Kasumi-1 (cell line): ENCODE data around the gene CNPY1.

ENCODE experiments used
- DNase-seq, 2 experiments: peaks; one replicate each; lab custom pipeline; 2025; lab: John Stamatoyannopoulos, UW

CNPY1 gene

DNA sequence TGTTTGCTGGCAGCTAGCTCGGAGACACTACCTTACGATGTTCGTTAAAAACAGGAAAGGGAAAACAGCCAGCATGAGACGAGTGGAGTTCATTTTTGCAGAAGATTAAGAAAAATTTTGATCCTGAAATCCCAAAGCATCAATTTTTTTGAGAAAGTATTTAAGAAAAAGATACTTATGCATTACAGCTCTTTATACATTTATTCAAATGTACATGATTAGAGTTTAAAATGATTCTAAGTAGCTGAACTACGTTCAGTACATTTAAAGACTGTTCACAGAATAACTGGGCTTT is 34.7 kb downstream of the CNPY1 start:
- DNase-seq = no peak

DNA sequence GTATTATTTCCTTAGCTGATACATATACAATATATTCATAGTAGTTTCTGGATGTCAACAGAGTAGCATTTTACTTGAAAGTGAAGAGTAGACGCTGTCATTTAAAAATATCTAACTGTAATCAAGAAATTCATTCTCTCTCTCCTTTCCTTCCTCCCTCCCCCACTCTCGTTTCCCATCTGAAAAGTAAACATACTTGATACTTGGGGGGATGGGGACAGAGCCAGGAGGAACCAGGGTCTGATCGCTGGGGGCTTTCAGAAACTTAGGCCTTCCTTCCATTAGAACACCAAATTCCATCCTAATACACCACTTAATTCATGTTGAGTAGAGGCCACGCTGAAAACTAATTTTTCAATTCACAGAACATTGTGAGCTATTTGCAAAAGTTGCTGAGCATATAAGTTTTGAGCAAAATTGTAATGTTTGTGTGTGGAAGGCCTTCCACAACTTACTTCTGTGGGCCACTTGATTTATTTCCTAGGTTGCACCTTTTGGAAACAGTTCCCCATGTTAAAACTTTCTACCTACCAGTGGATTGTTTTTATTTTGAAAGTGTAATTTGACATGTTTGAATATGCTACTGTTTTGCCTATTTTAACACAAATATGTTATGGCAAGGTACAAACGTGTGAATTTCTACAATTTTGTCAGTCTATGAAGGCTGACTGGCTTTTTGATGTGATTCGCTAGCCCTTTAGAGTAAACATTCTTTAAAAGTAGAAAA is 35.2 kb downstream of the CNPY1 start:
- no peak for DNase-seq

DNA sequence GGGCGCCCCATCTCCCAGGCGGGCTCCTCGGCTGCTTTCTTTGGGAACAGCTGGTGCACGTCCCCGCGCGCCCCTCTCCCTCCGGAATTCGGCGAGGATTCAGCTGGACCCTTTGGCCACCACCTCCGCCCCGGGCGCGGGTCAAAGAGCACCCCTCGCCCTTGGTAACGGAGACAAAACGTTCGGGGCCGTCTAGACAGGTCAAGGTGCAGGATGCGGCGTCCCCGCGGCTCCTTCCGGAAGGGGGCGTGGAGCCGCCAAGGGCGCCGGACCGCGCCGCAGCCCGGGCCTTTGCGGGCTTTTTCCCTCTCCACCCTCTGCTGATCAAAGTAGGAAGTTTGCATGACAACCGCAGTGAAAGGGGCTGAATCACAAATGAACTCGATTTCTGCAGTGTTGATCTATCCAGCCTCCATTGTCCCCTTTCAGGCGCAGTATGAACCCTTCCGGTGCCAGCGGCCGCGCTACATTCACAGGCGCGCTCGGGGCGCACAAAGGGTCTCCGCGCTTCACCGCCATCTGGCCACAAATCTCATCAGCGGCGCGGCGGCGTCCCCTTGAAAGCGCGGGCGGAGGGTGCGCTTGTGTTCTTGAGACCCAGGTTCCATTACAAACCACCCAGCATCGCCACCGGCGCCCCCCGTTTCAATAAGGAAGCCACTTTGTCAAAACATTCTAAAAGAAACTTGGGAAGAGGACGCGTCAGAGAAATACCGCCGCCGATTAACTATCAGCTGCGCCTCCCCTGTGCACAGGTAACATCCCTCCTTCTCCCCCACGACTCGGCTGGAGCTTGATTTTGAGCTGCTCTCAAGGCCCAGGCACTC is 36.4 kb downstream of the CNPY1 start:
- no peak for DNase-seq

DNA sequence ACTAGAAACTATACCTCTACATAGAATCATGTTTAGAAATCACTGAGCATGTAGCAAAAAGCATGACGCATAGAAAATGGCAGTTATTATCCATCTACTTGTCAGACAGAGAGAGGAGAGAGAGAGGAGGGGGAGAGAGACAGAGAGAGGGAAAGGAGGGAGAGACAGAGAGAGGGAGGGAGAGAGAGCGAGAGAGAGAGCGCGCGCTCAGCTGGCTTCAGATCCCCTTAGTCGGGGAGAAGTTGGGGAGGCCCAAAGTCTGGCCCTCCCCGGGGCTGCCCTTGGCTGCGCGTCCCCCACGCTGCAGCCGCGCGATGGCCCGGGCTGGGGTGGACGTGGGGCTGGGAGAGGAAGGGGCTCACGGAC is 37.0 kb downstream of the CNPY1 start:
- DNase-seq = no peak

DNA sequence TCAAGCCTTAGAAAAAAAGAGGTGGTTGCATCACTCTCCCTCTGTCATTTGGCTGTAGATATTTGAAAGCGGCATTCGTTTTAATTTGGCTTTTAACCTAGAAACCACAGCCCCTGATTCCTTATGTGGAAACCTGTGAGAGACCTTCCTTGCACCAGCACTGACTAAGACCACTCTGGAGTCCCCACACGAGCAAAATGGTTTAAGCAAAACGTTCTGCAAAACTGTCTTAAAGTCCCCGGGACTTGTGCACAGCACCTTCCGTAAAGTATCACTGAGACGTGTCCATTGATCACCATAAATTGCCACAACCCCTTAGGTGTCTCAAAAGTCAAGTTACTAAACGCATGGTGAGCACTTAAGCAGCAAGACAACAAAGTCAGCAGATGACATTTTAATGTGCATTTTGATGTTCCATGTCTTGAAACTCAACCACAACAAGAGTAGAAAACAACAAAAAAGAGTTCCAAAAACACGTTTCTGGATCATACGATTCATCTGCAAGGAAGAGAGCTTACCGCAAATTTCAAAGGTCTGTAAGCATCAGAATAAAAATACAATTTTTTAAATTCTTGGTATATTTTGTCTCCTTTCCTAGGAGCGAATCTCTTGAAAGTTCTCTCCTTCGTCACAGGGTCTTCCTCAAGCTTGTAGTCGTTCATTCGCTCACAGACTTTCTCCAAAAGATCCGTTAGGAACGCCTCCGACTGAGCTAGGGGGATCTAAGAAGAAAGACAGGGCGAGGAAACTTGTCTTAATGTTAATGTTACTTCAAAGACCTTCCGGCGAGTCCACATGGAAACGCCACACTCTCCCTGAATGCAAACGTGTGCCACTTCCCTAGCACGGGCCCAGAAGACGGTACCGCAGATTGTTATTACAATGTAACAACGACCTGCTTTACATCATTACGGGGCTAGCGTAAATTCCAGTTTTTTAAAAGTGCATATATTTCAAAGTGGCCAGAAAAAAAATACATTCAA is 37.7 kb downstream of the CNPY1 start:
- no peak for DNase-seq

DNA sequence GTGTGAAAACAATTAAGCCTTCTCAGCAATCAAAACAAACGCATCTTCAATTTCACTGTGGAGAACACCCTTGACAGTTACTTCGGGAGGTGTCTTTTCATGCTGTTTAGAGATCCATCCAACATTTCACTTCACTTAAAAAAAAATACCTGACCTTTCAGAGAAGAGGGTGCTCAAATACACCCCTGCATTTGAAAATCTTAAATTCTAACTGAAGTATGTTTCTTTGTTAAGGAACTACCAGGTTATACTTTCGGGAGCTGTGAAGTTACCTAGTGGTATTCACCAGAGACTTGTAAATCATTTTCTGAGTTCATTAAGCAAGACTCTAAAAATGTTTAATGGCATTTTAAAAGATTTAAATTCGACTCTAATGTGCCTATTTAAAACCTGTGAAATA is 38.8 kb downstream of the CNPY1 start:
- DNase-seq = no peak

DNA sequence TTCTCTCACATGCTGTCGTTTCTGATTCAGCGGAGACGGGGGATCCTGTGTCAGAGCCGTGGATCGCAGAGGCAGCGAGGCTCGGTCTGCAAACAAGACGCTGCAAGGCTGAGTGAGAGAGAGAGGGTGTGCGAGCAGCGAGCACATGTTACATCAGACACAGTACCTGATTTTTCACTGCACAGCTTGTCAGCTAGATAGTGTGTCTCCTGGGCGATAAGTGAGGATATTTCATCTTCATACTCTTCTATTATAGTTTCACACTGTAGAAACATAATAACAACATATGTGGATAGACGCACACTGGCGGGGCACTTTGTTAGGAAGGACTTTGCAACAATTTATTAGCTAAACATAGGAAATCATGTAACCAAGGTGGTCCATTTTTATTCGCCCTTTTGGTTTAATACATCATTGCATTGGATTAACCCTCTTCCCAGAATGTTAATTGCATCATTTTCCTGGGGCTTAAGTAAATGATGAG is 39.5 kb downstream of the CNPY1 start:
- DNase-seq = no peak

DNA sequence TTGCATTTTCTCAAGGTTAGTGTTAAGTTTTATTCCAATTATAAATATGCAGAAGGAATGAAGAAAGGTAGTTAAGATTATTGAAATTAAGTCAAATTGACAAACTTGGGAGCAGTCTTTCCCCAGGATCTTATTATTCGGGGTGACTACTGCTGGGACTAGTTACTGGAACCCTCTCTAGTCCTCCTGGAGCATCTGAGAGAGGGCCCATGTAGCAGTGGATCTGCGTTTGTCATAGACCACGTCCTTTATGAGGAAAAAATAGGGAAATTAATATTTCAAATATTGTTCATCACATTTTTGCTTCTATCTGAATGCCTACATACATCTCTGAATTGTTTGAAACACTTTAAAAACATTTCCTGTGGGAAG is 41.0 kb downstream of the CNPY1 start:
- no peak for DNase-seq

DNA sequence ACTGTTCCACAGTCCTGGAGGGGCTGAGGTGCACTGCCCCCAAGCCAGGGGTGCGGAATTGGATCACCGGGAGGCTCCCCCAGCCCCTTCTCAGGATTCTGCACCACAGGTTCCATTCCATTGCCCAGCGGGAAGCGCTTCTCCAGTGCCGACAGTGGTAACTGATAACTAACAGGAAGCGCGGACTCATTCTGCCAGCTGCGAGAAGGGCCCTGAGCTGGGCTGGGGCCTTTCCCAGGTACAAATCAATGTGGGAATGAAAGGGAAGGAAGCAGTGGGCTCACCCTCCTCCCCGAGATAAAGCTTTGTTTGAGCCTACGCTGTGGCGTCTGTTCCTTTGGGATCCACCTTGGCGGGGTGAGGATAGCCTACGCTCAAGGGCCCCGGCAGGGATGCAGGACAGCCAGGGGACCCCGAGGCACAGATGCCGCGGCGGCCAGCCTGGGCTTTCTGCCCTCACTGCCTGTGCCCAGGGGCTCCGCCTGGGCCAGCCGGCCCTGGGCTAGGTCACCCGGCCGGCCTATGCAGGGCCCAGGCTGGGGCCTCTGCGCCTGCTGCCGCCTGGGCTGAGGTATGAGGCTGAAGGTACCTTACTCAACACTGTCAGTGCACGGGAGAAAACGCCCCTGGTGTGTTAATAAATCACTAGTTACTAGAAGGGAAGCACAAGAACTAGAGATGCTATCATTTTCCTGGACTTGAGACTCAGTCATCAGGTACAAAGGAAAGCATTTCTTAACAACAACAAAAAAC is 49.0 kb downstream of the CNPY1 start:
- no peak for DNase-seq

DNA sequence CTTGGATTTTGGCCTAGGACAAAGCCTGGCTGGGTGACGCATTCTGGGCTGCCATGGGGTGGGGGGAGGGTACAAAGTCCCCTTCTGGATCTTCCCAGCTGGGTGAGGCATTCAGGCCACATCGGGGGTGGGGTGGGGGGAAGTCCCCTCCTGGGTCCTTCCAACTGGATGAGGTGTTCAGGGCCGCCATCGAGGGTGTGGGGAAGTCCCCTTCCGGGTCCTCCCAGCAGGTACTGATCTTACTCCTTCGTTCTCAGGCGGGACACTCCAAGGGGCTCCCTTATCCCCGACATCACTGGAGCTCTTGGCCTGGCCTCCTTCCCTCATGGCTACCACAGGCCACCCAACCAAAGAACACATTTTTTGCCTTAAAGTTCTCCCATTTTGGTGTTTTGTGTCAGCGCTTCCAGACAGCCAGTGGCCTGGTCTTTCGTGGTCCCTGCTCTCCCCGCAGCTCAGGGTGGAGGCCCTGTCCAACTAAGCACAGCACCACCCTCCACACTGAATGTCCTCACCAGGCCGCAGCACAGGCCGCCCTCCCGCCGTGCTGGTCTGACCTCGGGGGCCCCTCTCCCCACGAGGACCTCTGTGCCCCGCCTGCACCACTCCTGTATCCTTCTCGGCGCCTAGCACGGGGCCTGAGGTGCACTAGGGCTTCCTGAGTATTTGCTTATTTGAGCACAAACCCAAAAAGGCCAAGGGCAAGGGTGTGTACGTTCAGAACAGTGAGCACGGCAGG is 49.9 kb downstream of the CNPY1 start:
- no peak for DNase-seq

DNA sequence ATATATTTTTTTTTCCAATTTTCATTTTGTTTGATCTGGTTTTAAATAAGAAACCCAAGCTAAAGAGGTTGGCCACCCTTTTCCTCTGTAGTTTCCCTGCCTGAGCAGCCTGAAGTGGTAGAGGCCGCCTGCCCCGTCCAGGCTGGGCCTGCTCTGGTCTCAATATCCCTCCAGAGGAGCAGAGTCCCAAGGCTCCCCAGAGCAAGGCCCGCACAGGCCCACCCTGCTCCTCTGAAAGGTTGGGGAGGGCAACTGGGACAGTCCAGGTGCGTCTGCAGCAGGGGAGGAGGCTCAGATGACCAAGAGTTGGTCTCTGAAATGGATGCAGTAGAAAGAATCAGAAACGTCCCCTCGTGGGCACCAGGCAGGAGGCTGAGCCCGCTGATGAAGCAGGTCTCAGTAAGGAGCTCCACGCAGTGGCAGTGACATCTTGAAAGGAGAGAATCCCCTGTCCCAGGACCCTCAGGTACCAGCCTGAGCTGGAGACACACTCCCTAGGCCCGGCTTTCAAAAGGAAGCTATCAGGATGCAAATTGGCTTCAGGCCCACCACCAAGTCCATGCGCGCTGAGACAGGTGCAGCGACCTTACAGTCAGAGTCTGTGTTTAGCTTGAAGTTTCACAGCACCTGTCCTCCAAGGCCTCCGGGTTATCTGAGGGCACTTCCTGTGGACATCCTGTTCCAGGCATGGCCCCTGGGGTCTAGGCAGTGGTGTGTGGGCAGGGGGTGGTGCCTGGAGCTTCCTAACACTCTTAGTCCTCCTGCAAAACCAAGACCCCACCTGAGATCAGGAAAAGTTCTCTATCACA is 50.7 kb downstream of the CNPY1 start:
- DNase-seq = no peak

DNA sequence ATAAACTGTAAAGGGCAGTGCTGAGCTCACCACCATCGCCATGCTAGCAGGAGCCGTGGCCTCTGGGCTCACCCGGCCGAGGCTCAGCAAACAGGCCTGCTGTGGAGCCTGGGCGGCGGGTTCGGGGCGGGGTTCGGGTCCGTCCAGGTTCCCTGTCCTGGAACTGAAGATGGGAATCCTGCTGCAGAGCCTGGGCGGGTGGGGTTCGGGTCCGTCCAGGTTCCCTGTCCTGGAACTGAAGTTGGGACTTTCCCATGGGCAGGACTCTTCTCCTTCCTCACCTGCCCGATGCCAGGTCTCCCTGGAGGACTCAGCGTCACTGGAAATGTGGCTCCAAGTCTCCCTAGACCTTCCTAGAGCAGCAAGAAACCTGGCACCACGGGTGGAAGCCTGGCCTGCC is 51.8 kb downstream of the CNPY1 start:
- no peak for DNase-seq

DNA sequence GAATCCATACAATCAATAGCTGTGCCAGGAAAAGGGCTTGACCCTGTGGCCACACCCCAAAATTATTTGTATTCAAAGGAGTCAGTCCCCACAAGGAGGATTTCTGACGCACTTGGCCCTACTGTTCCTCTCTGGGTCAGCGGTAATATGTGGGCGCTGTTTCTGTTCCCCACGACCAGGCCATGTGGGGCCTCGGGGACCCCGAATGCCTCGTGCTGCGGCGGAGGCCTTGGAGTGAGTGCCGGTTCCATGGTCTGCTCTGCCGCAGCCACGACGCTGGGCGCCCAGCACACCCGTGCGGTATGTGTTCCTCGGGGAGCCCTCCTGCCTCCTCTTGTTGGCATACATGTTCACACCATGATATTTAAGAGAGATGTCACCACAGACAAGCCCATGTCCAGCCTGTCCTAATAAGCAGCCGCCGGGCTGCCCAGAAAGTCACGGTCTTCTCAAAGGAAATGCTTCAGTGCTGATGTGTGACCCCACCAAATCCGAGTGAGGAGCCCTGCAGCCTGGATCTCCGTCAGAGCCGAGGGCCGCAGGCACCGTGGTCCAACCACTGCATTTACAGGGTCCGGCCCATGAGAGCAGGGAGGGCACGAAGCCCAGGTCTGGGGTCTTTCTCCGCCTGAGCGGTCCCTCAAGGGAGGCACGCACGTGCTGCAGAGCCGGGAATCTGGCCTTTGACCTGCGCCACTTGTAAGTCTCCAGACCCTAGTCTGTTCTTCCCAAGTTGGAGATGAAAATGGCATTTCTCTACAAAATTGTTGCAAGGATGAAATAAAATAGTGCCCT is 52.4 kb downstream of the CNPY1 start:
- DNase-seq = no peak

DNA sequence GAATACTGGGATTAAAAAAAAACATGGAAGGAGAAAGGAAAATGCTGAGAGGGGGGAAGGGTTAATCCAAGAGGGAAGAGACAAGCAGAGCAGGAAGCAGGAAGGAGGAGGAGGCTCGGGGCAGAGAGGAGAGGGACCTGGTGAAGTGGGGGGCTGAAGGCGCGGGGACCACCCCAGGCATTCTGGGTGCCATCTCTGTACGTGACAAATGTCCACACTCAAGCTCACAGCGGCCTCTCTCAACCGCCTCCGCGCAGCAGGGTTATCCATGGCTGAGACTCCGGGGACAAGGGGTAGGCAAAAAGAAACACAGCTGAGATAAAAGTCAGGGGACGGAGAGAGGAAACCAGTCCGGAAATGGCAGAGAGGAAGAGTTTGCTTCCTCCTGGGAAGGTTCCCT is 54.5 kb downstream of the CNPY1 start:
- DNase-seq = no peak

DNA sequence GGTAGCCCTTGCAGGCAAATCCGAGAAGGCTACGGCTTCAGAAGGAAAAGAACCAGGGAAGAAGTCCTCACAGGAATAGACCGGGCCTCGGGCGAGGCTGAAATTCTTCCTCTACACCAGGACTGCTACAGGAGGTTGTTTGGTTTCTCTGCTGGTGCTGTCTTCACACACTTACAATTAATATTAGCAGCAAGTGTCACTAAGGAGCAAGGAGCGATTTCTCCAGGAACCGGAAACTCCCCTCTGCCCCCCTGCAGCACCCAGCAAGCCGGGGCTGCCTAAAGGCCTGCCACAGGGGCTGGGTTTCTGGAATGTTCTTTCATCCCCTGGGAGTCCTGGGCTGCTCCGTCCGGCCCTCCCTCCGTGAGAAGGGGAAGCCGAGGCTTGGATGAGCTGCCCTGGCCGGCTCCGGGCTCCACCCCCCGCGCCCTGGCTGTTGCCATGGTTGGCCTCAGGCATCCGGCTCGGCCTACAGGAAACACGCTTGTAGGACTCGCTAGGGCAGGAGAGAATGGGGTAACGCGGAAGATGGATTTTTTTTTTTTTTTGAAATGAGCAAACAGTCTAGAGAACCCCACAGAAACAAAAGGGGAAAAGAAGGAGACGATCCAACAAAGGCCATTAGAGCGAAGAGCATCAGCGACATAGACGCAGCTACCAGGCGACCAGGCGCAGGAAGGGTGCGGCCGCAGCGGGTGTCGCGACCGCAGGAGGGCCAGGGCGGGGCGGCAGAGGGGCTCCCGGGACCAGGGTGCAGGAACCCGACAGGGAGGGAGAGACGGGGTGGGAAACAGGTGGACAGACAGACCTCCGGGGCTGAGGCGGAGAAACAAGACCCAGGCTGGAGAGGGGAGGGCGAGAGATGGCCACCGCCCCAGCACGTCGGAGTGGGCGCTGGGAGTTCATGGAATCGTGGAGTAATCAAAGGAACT is 55.4 kb downstream of the CNPY1 start:
- DNase-seq = no peak

DNA sequence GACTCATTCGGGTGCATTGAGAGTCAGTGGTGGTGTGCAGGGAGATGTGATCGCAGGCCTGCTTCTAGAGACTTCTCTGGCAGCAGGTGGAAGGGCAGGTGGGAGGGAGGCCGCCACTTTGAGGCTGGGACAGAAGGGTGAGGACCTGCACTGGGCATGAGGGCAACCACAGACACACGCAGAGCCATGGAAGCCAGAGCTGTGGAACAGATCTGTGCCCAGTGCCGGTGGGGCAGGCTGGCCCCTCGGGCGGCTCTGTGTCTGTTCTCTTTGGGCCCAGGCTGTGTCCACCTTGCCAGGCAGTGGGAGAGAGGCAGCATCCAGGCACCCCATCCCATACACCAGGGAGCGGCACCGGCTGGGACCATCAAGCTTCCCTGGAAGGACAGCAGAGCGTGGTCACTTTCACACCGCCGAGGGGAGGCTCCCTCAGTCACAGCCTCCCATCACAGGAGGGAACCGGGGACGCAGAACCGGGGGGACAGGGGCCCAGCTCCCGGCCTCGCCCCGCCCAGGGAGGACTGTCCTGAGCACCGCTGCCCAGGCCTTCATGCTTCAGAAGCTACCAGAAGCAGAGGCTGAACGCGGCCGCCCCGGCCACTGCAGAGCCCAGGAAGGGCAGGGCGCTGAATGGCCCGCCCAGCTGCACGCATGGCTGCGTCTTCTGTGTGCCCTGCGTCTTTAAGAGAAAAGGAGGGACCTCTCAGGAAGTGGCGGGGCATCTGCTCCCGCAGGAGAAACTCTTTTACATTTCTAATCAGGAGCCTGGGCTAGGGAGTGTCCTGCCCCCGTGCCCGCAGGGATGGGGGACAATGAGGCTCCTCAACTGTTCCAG is 56.3 kb downstream of the CNPY1 start:
- DNase-seq = no peak

DNA sequence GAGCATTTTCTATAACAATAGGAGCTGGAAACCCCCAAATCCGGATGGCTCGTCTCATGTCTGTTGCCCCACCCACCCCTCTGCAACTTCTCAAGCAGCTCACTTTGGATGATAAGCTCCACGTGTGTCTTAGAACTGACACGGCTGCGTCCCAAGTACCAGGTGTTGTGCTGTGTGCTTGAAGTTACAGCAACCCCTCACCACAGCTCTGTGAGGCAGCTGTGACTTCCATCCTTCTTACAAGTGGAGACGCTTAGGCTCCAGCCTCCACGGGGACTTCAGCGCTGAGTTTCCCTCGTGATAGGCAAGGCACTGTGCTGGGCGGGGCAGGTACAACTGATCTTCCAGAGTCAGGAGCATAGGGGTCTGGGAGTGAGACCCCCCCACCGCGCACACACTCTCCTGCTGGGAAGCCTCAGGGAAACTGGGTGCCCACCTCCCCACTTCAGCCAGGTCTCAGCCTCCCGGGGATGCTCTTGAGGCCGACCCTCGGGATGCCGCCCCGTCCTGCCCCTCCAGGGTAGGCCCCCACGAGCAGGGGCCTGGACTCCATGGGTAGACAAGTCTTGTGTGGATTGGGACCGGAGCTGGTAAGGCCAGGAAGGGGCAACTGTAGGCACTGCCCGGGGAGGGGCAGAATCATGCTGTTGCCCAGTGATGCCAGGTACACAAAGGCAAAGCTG is 57.1 kb downstream of the CNPY1 start:
- no peak for DNase-seq
